Loucy (cell line): ENCODE data around the gene PLEKHG4B.

Source experiments
- H2AFZ ChIP-seq: fragments of 200-600 bp; sonication (generic); 2 replicates; pipeline ENCODE4 v1.6.0; 2016; ENCODE audit warnings: antibody characterized with exemption, mild to moderate bottlenecking, low read length, moderate library complexity
- H3F3A ChIP-seq: fragments of 200-600 bp; 2 replicates; pipeline ENCODE4 v1.6.0; 2016; ENCODE audit warnings: antibody characterized with exemption, low read depth, mild to moderate bottlenecking
- H3K27me3 ChIP-seq: fragments of 200-600 bp; sonication (generic); 2 replicates; pipeline ENCODE4 v1.6.1; 2014; ENCODE audit warnings: low read length, mild to moderate bottlenecking; ENCODE audit not compliant: insufficient read depth, poor library complexity, severe bottlenecking
- H3K36me3 ChIP-seq: fragments of 200-600 bp; sonication (generic); 2 replicates; pipeline ENCODE4 v1.6.1; 2016; ENCODE audit warnings: low read length; ENCODE audit not compliant: insufficient read depth
- H3K4me1 ChIP-seq: fragments of 200-600 bp; sonication (generic); 2 replicates; pipeline ENCODE4 v1.5.1; 2014; ENCODE audit warnings: low read length, mild to moderate bottlenecking; ENCODE audit not compliant: insufficient read depth, poor library complexity, severe bottlenecking
- H3K4me2 ChIP-seq: fragments of 200-600 bp; sonication (generic); 2 replicates; pipeline ENCODE4 v1.6.0; 2014; ENCODE audit warnings: antibody characterized with exemption, low read length, low read depth, mild to moderate bottlenecking; ENCODE audit not compliant: poor library complexity, severe bottlenecking
- H3K4me3 ChIP-seq: fragments of 200-600 bp; sonication (generic); 2 replicates; pipeline ENCODE4 v1.5.1; 2014; ENCODE audit warnings: low read length, mild to moderate bottlenecking, mixed read lengths; ENCODE audit not compliant: poor library complexity, severe bottlenecking
- H3K79me2 ChIP-seq: fragments of 200-600 bp; sonication (generic); 2 replicates; pipeline ENCODE4 v1.6.1; 2014; ENCODE audit warnings: low read length; ENCODE audit not compliant: insufficient read depth
- H3K9ac ChIP-seq: fragments of 200-600 bp; sonication (generic); 2 replicates; pipeline ENCODE4 v1.6.0; 2014; ENCODE audit warnings: mild to moderate bottlenecking, low read depth, low read length, moderate library complexity; ENCODE audit not compliant: poor library complexity, severe bottlenecking
- H3K9me2 ChIP-seq: fragments of 200-600 bp; sonication (generic); replicated peaks from 2 replicates; pipeline ENCODE4 v1.6.1; 2016; ENCODE audit warnings: low read depth, low read length, mixed read lengths
- H3K9me3 ChIP-seq: fragments of 200-600 bp; sonication (generic); 2 replicates; pipeline ENCODE4 v1.6.1; 2014; ENCODE audit warnings: mild to moderate bottlenecking, antibody characterized with exemption, low read length, low read depth; ENCODE audit not compliant: insufficient read depth
- H4K20me1 ChIP-seq: fragments of 200-600 bp; sonication (generic); 2 replicates; pipeline ENCODE4 v1.6.0; 2014; ENCODE audit warnings: antibody characterized with exemption, low read length, mild to moderate bottlenecking; ENCODE audit not compliant: insufficient read depth, poor library complexity, severe bottlenecking
- CTCF ChIP-seq: fragments of 200-600 bp; sonication (generic); conservative IDR thresholded peaks from 2 replicates; pipeline ENCODE4 v1.5.1; 2014; ENCODE audit warnings: mild to moderate bottlenecking, antibody characterized with exemption, low read length
- EZH2phosphoT487 ChIP-seq: fragments of 200-600 bp; IDR thresholded peaks from 2 replicates; pipeline ENCODE4 v1.6.1; 2018; ENCODE audit warnings: antibody characterized with exemption, mild to moderate bottlenecking, moderate library complexity, borderline replicate concordance

PLEKHG4B gene

GRCh38 chr5:176296-176823 lies 84.4 kb downstream of the PLEKHG4B start:
- no peak overlapping the region for H2AFZ ChIP-seq
- H3K4me2 ChIP-seq = no peak overlapping the region
- H3K36me3 ChIP-seq = no peaks in the 10 kb centered on the region
- H3K27me3 ChIP-seq = no peaks in the 10 kb centered on the region
- H3F3A ChIP-seq = no peaks in the 10 kb centered on the region
- H3K9me3 ChIP-seq = no peaks in the 10 kb centered on the region
- no peaks in the 10 kb centered on the region for H3K79me2 ChIP-seq
- H3K9ac ChIP-seq = no peak overlapping the region
- TF ChIP-seq EZH2phosphoT487 (no peak), CTCF (no peak)
- no peaks in the 10 kb centered on the region for H3K9me2 ChIP-seq
- no peaks in the 10 kb centered on the region for H3K4me1 ChIP-seq
- no peaks in the 10 kb centered on the region for H4K20me1 ChIP-seq
- H3K4me3 ChIP-seq = no peak overlapping the region

GRCh38 chr5:178110-178509 lies 86.1 kb downstream of the PLEKHG4B start:
- H3K9me3 ChIP-seq = no peaks in the 10 kb centered on the region
- H3K4me1 ChIP-seq = no peaks in the 10 kb centered on the region
- no peaks in the 10 kb centered on the region for H4K20me1 ChIP-seq
- no peak overlapping the region for H3K4me2 ChIP-seq
- no peak for TF ChIP-seq CTCF
- TF ChIP-seq EZH2phosphoT487 = no peak
- H3K79me2 ChIP-seq = no peaks in the 10 kb centered on the region
- H3K9me2 ChIP-seq = no peaks in the 10 kb centered on the region
- H3K36me3 ChIP-seq = no peaks in the 10 kb centered on the region
- H2AFZ ChIP-seq = no peak overlapping the region
- H3K9ac ChIP-seq = no peak overlapping the region
- H3F3A ChIP-seq = no peaks in the 10 kb centered on the region
- H3K4me3 ChIP-seq = no peak overlapping the region
- H3K27me3 ChIP-seq = no peaks in the 10 kb centered on the region

- no peaks in the 10 kb centered on the region for H3K36me3 ChIP-seq
- H3F3A ChIP-seq = no peaks in the 10 kb centered on the region
- H3K4me2 ChIP-seq = no peak overlapping the region
- no peaks in the 10 kb centered on the region for H4K20me1 ChIP-seq
- no peaks in the 10 kb centered on the region for H3K9me3 ChIP-seq
- H3K27me3 ChIP-seq = no peaks in the 10 kb centered on the region
- no peaks in the 10 kb centered on the region for H3K4me1 ChIP-seq
- no peak overlapping the region for H2AFZ ChIP-seq
- TF ChIP-seq CTCF = no peak
- no peak overlapping the region for H3K9ac ChIP-seq
- no peak overlapping the region for H3K4me3 ChIP-seq
- H3K79me2 ChIP-seq = no peaks in the 10 kb centered on the region
- H3K9me2 ChIP-seq = no peaks in the 10 kb centered on the region
These were observed 87.4 kb downstream of the PLEKHG4B start for GRCh38 chr5:179401-179800.
